ENCODE results near the gene DUOXA2.

DUOXA2 gene

GRCh38 chr15:45137703-45138102, 23.6 kb downstream of the DUOXA2 start:
- DNase-seq: no peak

- DNase-seq: no peak
Observed at GRCh38 chr15:45138814-45139765, 25.0 kb downstream of the DUOXA2 start.

- no peak for DNase-seq
Observed at GRCh38 chr15:45139770-45140169, 25.6 kb downstream of the DUOXA2 start.

- DNase-seq: peak in 1 of 3 experiments; percentile 0
Observed at GRCh38 chr15:45140557-45141250, 26.6 kb downstream of the DUOXA2 start.

- DNase-seq: no peak
Observed at GRCh38 chr15:45141386-45141785, 27.3 kb downstream of the DUOXA2 start.

- DNase-seq: no peak
Observed at GRCh38 chr15:45143056-45143455, 28.9 kb downstream of the DUOXA2 start.

GRCh38 chr15:45143946-45144345, 29.8 kb downstream of the DUOXA2 start:
- DNase-seq: no peak

GRCh38 chr15:45144775-45145174, 30.6 kb downstream of the DUOXA2 start:
- DNase-seq: no peak

- DNase-seq: no peak
Observed at GRCh38 chr15:45146405-45146804, 32.3 kb downstream of the DUOXA2 start.

GRCh38 chr15:45147606-45148005, 33.5 kb downstream of the DUOXA2 start:
- no peak for DNase-seq

GRCh38 chr15:45148076-45149059, 34.2 kb downstream of the DUOXA2 start:
- no peak for DNase-seq

- DNase-seq: no peak
Observed at GRCh38 chr15:45149060-45149459, 34.9 kb downstream of the DUOXA2 start.

- DNase-seq: no peak
Observed at GRCh38 chr15:45150481-45150880, 36.4 kb downstream of the DUOXA2 start.

- DNase-seq: no peak
Observed at GRCh38 chr15:45150997-45151396, 36.9 kb downstream of the DUOXA2 start.

GRCh38 chr15:45151998-45152828, 38.1 kb downstream of the DUOXA2 start:
- no peak for DNase-seq

- no peak for DNase-seq
Observed at GRCh38 chr15:45155739-45156138, 41.6 kb downstream of the DUOXA2 start.

GRCh38 chr15:45156744-45157455, 42.8 kb downstream of the DUOXA2 start:
- DNase-seq: peak in 1 of 3 experiments; percentile 5

GRCh38 chr15:45157974-45158373, 43.8 kb downstream of the DUOXA2 start:
- DNase-seq: no peak

GRCh38 chr15:45161666-45162065, 47.5 kb downstream of the DUOXA2 start:
- no peak for DNase-seq

- peak; percentile 54 to 76 (median 54) for DNase-seq
Observed at GRCh38 chr15:45162771-45163507, 48.8 kb downstream of the DUOXA2 start.

Data from NCI-H1417 (cell line).